ENCODE results near the gene DAGLB. TPM values are rescaled to one million over a fixed set of nuclear protein-coding genes. Genes with fewer than 3 reads are reported as not detected.

DAGLB gene
- total RNA-seq, 1 donor from 2014 or later, result 6.0 TPM

- Histone ChIP-seq H3K27ac (replicated peaks) (peak overlapping the region; percentile 98), H3K27me3 (ENCODE audit: low read depth) (no peaks in the 10 kb centered on the region), H3K4me3 (peak overlapping the region; percentile 99), H3K36me3 (no peaks in the 10 kb centered on the region), H3K9me3 (replicated peaks) (no peaks in the 10 kb centered on the region), H3K4me1 (peaks cover 66% of the 10 kb centered on the region)
- TF ChIP-seq CTCF (IDR thresholded peaks at IDR 0.05; ENCODE audit: borderline replicate concordance), result no peak
- no peak for DNase-seq
- intact Hi-C loops (cut with micrococcal nuclease), result no loop called here
Measured at GRCh38 chr7:6482743-6483119, 35.0 kb upstream of the DAGLB start.

- TF ChIP-seq CTCF (IDR thresholded peaks at IDR 0.05; ENCODE audit: borderline replicate concordance), result no peak
- Histone ChIP-seq H3K27ac (replicated peaks) (peak overlapping the region; percentile 98), H3K36me3 (no peaks in the 10 kb centered on the region), H3K4me1 (peaks cover 70% of the 10 kb centered on the region), H3K27me3 (ENCODE audit: low read depth) (no peaks in the 10 kb centered on the region), H3K9me3 (replicated peaks) (no peaks in the 10 kb centered on the region), H3K4me3 (peak overlapping the region; percentile 99)
- intact Hi-C loops (cut with micrococcal nuclease), result no loop called here
- DNase-seq, result no peak
Measured at GRCh38 chr7:6482307-6482706, 34.6 kb upstream of the DAGLB start.

GRCh38 chr7:6481445-6481844 lies 33.7 kb upstream of the DAGLB start:
- TF ChIP-seq CTCF (IDR thresholded peaks at IDR 0.05; ENCODE audit: borderline replicate concordance), result no peak
- Histone ChIP-seq H3K27ac (replicated peaks) (no peak overlapping the region), H3K36me3 (no peaks in the 10 kb centered on the region), H3K27me3 (ENCODE audit: low read depth) (no peaks in the 10 kb centered on the region), H3K4me3 (peak overlapping the region; percentile 99), H3K4me1 (peaks cover 79% of the 10 kb centered on the region), H3K9me3 (replicated peaks) (no peaks in the 10 kb centered on the region)
- intact Hi-C loops (cut with micrococcal nuclease), result no loop called here
- DNase-seq, result no peak

GRCh38 chr7:6480323-6480660 lies 32.5 kb upstream of the DAGLB start:
- no peaks in the 10 kb centered on the region for H3K36me3 ChIP-seq
- H3K9me3 ChIP-seq (replicated peaks), result no peaks in the 10 kb centered on the region
- intact Hi-C loops (cut with micrococcal nuclease), result no loop called here
- no peak for TF ChIP-seq CTCF (IDR thresholded peaks at IDR 0.05; ENCODE audit: borderline replicate concordance)
- peak overlapping the region; percentile 99 for H3K4me3 ChIP-seq
- DNase-seq, result no peak
- H3K27me3 ChIP-seq (ENCODE audit: low read depth), result no peaks in the 10 kb centered on the region
- peak overlapping the region; percentile 66 for H3K27ac ChIP-seq (replicated peaks)
- peaks cover 90% of the 10 kb centered on the region for H3K4me1 ChIP-seq

- Histone ChIP-seq H3K27ac (replicated peaks) (no peak overlapping the region), H3K36me3 (peaks cover 1% of the 10 kb centered on the region), H3K4me1 (peaks cover 87% of the 10 kb centered on the region), H3K27me3 (ENCODE audit: low read depth) (no peaks in the 10 kb centered on the region), H3K4me3 (peak overlapping the region; percentile 99), H3K9me3 (replicated peaks) (no peaks in the 10 kb centered on the region)
- intact Hi-C loops (cut with micrococcal nuclease), result no loop called here
- no peak for DNase-seq
- TF ChIP-seq CTCF (IDR thresholded peaks at IDR 0.05; ENCODE audit: borderline replicate concordance), result no peak
Measured at GRCh38 chr7:6479067-6479466, 31.3 kb upstream of the DAGLB start.

- no peak for DNase-seq
- H3K4me1 ChIP-seq, result peaks cover 85% of the 10 kb centered on the region
- intact Hi-C loops (cut with micrococcal nuclease), result no loop called here
Measured at GRCh38 chr7:6478186-6478585, 30.4 kb upstream of the DAGLB start.

More at GRCh38 chr7:6478186-6478585, 30.4 kb upstream of the DAGLB start:
- TF ChIP-seq CTCF (IDR thresholded peaks at IDR 0.05; ENCODE audit: borderline replicate concordance), result no peak
- no peak overlapping the region for H3K4me3 ChIP-seq
- H3K36me3 ChIP-seq, result peaks cover 10% of the 10 kb centered on the region
- H3K27ac ChIP-seq (replicated peaks), result no peak overlapping the region
- no peaks in the 10 kb centered on the region for H3K9me3 ChIP-seq (replicated peaks)
- no peaks in the 10 kb centered on the region for H3K27me3 ChIP-seq (ENCODE audit: low read depth)

Data from left ventricle myocardium inferior (tissue), 1 donor.